ENCODE measurements around the gene NAPA. TPM values are rescaled to one million over a fixed set of nuclear protein-coding genes. Genes with fewer than 3 reads are reported as not detected.
A peak's percentile ranks its signal among the peaks of the same experiment; 100 is the strongest.

NAPA gene
- polyA plus RNA-seq, 3 donors: 77.5 to 135 (median 111) TPM

DNA sequence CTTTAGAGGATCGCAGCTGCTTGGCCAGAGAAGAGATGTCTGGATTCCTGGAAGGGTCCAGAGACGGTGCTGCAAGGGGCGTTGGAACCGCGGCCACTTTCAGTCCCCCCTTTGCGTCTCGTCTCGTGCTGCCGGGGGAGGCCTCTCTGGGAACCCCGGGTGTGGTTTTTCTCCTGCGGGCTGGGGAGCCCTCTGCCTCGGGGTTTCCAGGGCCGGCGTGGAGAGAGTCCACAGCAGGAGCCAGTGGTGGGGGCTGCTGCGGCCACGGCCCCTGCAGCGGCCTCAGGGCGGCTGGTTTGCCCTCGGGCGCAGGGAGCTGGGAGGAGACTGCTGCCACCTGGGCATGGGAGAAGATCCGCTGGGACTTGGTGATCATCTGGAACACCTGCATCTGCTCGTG lies 29.6 kb upstream of the NAPA start:
- no peaks in the 10 kb centered on the region for H3K4me1 ChIP-seq (ENCODE audit: control insufficient read depth in 1 of 2, insufficient read depth in 2 of 2, low read length in 2 of 2)
- H3K27ac Mint-ChIP-seq: no peak overlapping the region
- no peaks in the 10 kb centered on the region for H3K79me2 ChIP-seq (ENCODE audit: insufficient read depth, low read length)
- H3K4me3 ChIP-seq (replicated peaks in 1 of 3; ENCODE audit: low read depth in 2 of 3, low read length in 3 of 3): no peak overlapping the region
- intact Hi-C loops (cut with micrococcal nuclease): no loop called here
- 89% methylated on average over 22 of the region's 22 CpGs for WGBS (ENCODE audit: insufficient coverage)
- H3K9me3 ChIP-seq (replicated peaks in 1 of 2; ENCODE audit: control insufficient read depth in 1 of 2, insufficient read depth in 1 of 2, low read length in 2 of 2): no peaks in the 10 kb centered on the region
- H2AFZ ChIP-seq (ENCODE audit: insufficient read depth, low read depth, low read length, poor library complexity, severe bottlenecking): no peak overlapping the region
- TF ChIP-seq, protein P1, sequence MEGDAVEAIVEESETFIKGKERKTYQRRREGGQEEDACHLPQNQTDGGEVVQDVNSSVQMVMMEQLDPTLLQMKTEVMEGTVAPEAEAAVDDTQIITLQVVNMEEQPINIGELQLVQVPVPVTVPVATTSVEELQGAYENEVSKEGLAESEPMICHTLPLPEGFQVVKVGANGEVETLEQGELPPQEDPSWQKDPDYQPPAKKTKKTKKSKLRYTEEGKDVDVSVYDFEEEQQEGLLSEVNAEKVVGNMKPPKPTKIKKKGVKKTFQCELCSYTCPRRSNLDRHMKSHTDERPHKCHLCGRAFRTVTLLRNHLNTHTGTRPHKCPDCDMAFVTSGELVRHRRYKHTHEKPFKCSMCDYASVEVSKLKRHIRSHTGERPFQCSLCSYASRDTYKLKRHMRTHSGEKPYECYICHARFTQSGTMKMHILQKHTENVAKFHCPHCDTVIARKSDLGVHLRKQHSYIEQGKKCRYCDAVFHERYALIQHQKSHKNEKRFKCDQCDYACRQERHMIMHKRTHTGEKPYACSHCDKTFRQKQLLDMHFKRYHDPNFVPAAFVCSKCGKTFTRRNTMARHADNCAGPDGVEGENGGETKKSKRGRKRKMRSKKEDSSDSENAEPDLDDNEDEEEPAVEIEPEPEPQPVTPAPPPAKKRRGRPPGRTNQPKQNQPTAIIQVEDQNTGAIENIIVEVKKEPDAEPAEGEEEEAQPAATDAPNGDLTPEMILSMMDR (IDR thresholded peaks at IDR 0.05): no peak
- H3K9me3 Mint-ChIP-seq: peaks cover 0 to 6% (median 0%) of the 10 kb centered on the region in 7 donors
- peaks cover 47 to 61% (median 54%) of the 10 kb centered on the region in 3 donors for H3K27me3 Mint-ChIP-seq (ENCODE audit: low read depth in 3 of 3)
- DNase-seq: no peak
- H3K4me3 Mint-ChIP-seq: peak overlapping the region in 1 of 2 donors; percentile 40
- H3K36me3 Mint-ChIP-seq: no peaks in the 10 kb centered on the region
- no peaks in the 10 kb centered on the region for H3K4me1 Mint-ChIP-seq
- no peaks in the 10 kb centered on the region for H4K20me1 ChIP-seq (ENCODE audit: insufficient read depth, low read length)
- H3K27me3 ChIP-seq (ENCODE audit: control insufficient read depth in 2 of 2, insufficient read depth in 2 of 2, low read length in 2 of 2): peaks cover 0 to 35% of the 10 kb centered on the region in 2 donors
- H3K9ac ChIP-seq (ENCODE audit: insufficient read depth, low read length, poor library complexity, severe bottlenecking): no peak overlapping the region
- H3K4me2 ChIP-seq (replicated peaks; ENCODE audit: extremely low read depth, low read length, poor library complexity, severe bottlenecking): no peak overlapping the region
- no peak overlapping the region for H3K27ac ChIP-seq (ENCODE audit: low read depth in 1 of 2, low read length in 2 of 2)
- no peaks in the 10 kb centered on the region for H3K36me3 ChIP-seq (replicated peaks in 1 of 2; ENCODE audit: control insufficient read depth in 1 of 2, insufficient read depth in 2 of 2, low read length in 2 of 2)

DNA sequence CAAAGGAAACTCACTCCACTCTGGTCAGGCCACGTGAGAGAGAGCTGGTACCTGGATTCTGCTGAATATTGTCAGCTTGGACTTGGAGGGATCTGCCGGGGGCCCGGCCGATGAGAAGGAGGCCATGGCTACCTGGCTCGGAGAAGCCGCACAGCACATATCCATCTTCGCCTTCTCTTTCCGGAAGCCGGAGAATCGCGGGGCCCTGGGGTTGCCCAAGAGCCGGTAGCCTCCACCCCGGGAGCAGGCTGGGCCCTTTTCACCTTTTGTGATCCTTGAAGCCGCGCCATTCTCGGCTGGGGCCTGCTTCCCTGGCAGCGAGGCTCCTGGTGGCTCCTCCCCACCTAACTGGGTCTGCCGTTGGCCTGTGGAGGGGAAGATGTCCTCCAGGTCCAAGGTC lies 29.2 kb upstream of the NAPA start:
- Histone ChIP-seq H3K9me3 (replicated peaks in 1 of 2; ENCODE audit: control insufficient read depth in 1 of 2, insufficient read depth in 1 of 2, low read length in 2 of 2) (no peaks in the 10 kb centered on the region), H3K27me3 (ENCODE audit: control insufficient read depth in 2 of 2, insufficient read depth in 2 of 2, low read length in 2 of 2) (peaks cover 0 to 35% of the 10 kb centered on the region in 2 donors), H3K4me3 (replicated peaks in 1 of 3; ENCODE audit: low read depth in 2 of 3, low read length in 3 of 3) (no peak overlapping the region), H3K4me1 (ENCODE audit: control insufficient read depth in 1 of 2, insufficient read depth in 2 of 2, low read length in 2 of 2) (no peaks in the 10 kb centered on the region), H4K20me1 (ENCODE audit: insufficient read depth, low read length) (no peaks in the 10 kb centered on the region), H2AFZ (ENCODE audit: insufficient read depth, low read depth, low read length, poor library complexity, severe bottlenecking) (no peak overlapping the region), H3K4me2 (replicated peaks; ENCODE audit: extremely low read depth, low read length, poor library complexity, severe bottlenecking) (no peak overlapping the region), H3K36me3 (replicated peaks in 1 of 2; ENCODE audit: control insufficient read depth in 1 of 2, insufficient read depth in 2 of 2, low read length in 2 of 2) (no peaks in the 10 kb centered on the region), H3K9ac (ENCODE audit: insufficient read depth, low read length, poor library complexity, severe bottlenecking) (no peak overlapping the region), H3K27ac (ENCODE audit: low read depth in 1 of 2, low read length in 2 of 2) (no peak overlapping the region), H3K79me2 (ENCODE audit: insufficient read depth, low read length) (no peaks in the 10 kb centered on the region)
- intact Hi-C loops (cut with micrococcal nuclease): no loop called here
- H3K27me3 Mint-ChIP-seq (ENCODE audit: low read depth in 3 of 3): peaks cover 47 to 61% (median 51%) of the 10 kb centered on the region in 3 donors
- no peaks in the 10 kb centered on the region for H3K36me3 Mint-ChIP-seq
- peaks cover 0 to 6% (median 0%) of the 10 kb centered on the region in 7 donors for H3K9me3 Mint-ChIP-seq
- TF ChIP-seq, protein P1 (IDR thresholded peaks at IDR 0.05): no peak
- no peaks in the 10 kb centered on the region for H3K4me1 Mint-ChIP-seq
- H3K27ac Mint-ChIP-seq: no peak overlapping the region
- WGBS (ENCODE audit: insufficient coverage): 93% methylated on average over 12 of the region's 18 CpGs
- DNase-seq: no peak
- peak overlapping the region in 1 of 2 donors; percentile 40 for H3K4me3 Mint-ChIP-seq

All from CD14-positive monocyte (primary cell).